H1 (cell line): ENCODE results near the gene ZNF425. TPM values are rescaled to one million over a fixed set of nuclear protein-coding genes. Genes with fewer than 3 reads are reported as not detected.

ENCODE experiments used
- CTCF ChIA-PET: fragments of 300-600 bp; sonication (Branson Sonifier 250); formaldehyde crosslinking; loops from one replicate; lab custom pipeline; 2021; ENCODE audit not compliant: partially characterized antibody; lab: Charles Lee
- POLR2A ChIA-PET: fragments of 300-600 bp; sonication (Branson Sonifier 250); formaldehyde crosslinking; loops from one replicate; lab custom pipeline; 2021; ENCODE audit warnings: inconsistent platforms; ENCODE audit not compliant: partially characterized antibody; lab: Charles Lee
- DNase-seq, 2 experiments: peaks; one replicate each; pipeline versions ENCODE4 v3.0.0 to v3.0.0-alpha.2; 2010 to 2022; ENCODE audit warnings: low spot score in 2 of 2, low read depth in 1 of 2, mixed read lengths in 1 of 2
- FAIRE-seq: peaks from 2 replicates; lab custom pipeline; 2011; peaks lifted over from hg19 to GRCh38; lab: Jason Lieb, UNC
- H2AFZ ChIP-seq: 2 replicates; pipeline ENCODE4 v1.8.1; 2012; ENCODE audit warnings: low read length, inconsistent platforms
- H2AK5ac ChIP-seq: 2 replicates; pipeline ENCODE4 v1.6.1; 2013; ENCODE audit warnings: low read depth, low read length
- H2BK120ac ChIP-seq: replicated peaks from 2 replicates; pipeline ENCODE3; 2013; ENCODE audit warnings: low read depth, low read length, inconsistent platforms
- H2BK12ac ChIP-seq: 2 replicates; pipeline ENCODE4 v1.6.1; 2013; ENCODE audit warnings: low read depth, low read length
- H2BK15ac ChIP-seq: 2 replicates; pipeline ENCODE4 v1.6.1; 2013; ENCODE audit warnings: low read length
- H2BK20ac ChIP-seq: 2 replicates; pipeline ENCODE4 v1.6.1; 2013; ENCODE audit warnings: low read length
- H2BK5ac ChIP-seq: 2 replicates; pipeline ENCODE4 v1.6.1; 2013; ENCODE audit warnings: low read depth, low read length
- H3K14ac ChIP-seq: 2 replicates; pipeline ENCODE4 v1.6.1; 2013; ENCODE audit warnings: inconsistent platforms; ENCODE audit not compliant: insufficient read length
- H3K18ac ChIP-seq: 2 replicates; pipeline ENCODE4 v1.6.1; 2013; ENCODE audit warnings: low read length; ENCODE audit errors: extremely low read depth
- H3K23ac ChIP-seq: 2 replicates; pipeline ENCODE4 v1.6.1; 2013; ENCODE audit warnings: inconsistent platforms; ENCODE audit not compliant: insufficient read length
- H3K23me2 ChIP-seq: 2 replicates; pipeline ENCODE4 v1.6.1; 2013; ENCODE audit warnings: low read depth, low read length
- H3K27ac ChIP-seq: 2 replicates; pipeline ENCODE4 v1.6.1; 2011; ENCODE audit warnings: low read depth, low read length, inconsistent platforms
- H3K27me3 ChIP-seq, 4 experiments: replicated peaks in 1 of 4; 1 replicate in 1 of 4; 2 replicates in 3 of 4; pipeline versions ENCODE4 v1.6.1 to v1.8.1; 2011 to 2013; ENCODE audit warnings: low read length in 3 of 4, mild to moderate bottlenecking in 3 of 4, inconsistent platforms in 2 of 4, mixed read lengths in 2 of 4, moderate library complexity in 1 of 4; ENCODE audit not compliant: control insufficient read depth in 3 of 4, insufficient read depth in 3 of 4; ENCODE audit errors: extremely low read depth in 1 of 4
- H3K36me3 ChIP-seq, 4 experiments: 2 replicates each; pipeline versions ENCODE4 v1.6.1 to v1.8.1; 2011 to 2013; ENCODE audit warnings: mild to moderate bottlenecking in 4 of 4, low read length in 3 of 4, moderate library complexity in 2 of 4, control low read depth in 1 of 4, inconsistent platforms in 1 of 4; ENCODE audit not compliant: insufficient read depth in 4 of 4, control insufficient read depth in 2 of 4
- H3K4ac ChIP-seq: replicated peaks from 2 replicates; pipeline ENCODE3; 2013; ENCODE audit warnings: low read length, low read depth, mixed read lengths, inconsistent platforms; ENCODE audit not compliant: insufficient read length
- H3K4me1 ChIP-seq, 4 experiments: replicated peaks in 1 of 4; 1 replicate in 1 of 4; 2 replicates in 3 of 4; pipeline versions ENCODE4 v1.6.1 to v1.8.1; 2011 to 2013; ENCODE audit warnings: low read length in 3 of 4, inconsistent platforms in 2 of 4, mixed read lengths in 1 of 4; ENCODE audit not compliant: insufficient read depth in 4 of 4, control insufficient read depth in 3 of 4
- H3K4me2 ChIP-seq, 2 experiments: 2 replicates each; pipeline versions ENCODE4 v1.6.1 to v1.8.1; 2011 to 2013; ENCODE audit warnings: low read depth in 2 of 2, low read length in 2 of 2, control low read depth in 1 of 2, inconsistent platforms in 1 of 2, mild to moderate bottlenecking in 1 of 2; ENCODE audit not compliant: insufficient read depth in 1 of 2
- H3K4me3 ChIP-seq, 4 experiments: fragments of 200-600, 300-600 bp in 1 of 4; sonication (generic), shearing (Covaris generic), sonication (Bioruptor Twin) in 1 of 4; 2 replicates each; pipeline versions ENCODE4 v1.5.1 to v1.8.1; 2011 to 2016; ENCODE audit warnings: low read length in 4 of 4, low read depth in 3 of 4, control low read depth in 2 of 4, inconsistent platforms in 2 of 4, mild to moderate bottlenecking in 2 of 4, mixed read lengths in 1 of 4, moderate library complexity in 1 of 4; ENCODE audit not compliant: insufficient read depth in 2 of 4; ENCODE audit errors: extremely low read depth in 1 of 4
- H3K56ac ChIP-seq: replicated peaks from 2 replicates; pipeline ENCODE3; 2013; ENCODE audit warnings: low read depth, mild to moderate bottlenecking, mixed read lengths, low read length, inconsistent platforms; ENCODE audit not compliant: insufficient read length
- H3K79me1 ChIP-seq: 2 replicates; pipeline ENCODE4 v1.6.1; 2013; ENCODE audit warnings: low read depth, low read length, control low read depth
- H3K79me2 ChIP-seq, 2 experiments: 2 replicates each; pipeline versions ENCODE4 v1.6.1 to v1.8.1; 2012 to 2013; ENCODE audit warnings: low read length in 2 of 2, mild to moderate bottlenecking in 2 of 2, inconsistent platforms in 1 of 2; ENCODE audit not compliant: insufficient read depth in 2 of 2, control insufficient read depth in 1 of 2
- H3K9ac ChIP-seq, 4 experiments: replicated peaks in 1 of 4; 1 replicate in 1 of 4; 2 replicates in 3 of 4; pipeline versions ENCODE4 v1.6.1 to v1.8.1; 2011 to 2013; ENCODE audit warnings: low read depth in 3 of 4, low read length in 3 of 4, control low read depth in 2 of 4, mild to moderate bottlenecking in 2 of 4, moderate library complexity in 2 of 4, inconsistent platforms in 1 of 4; ENCODE audit errors: extremely low read depth in 1 of 4
- H3K9me3 ChIP-seq, 2 experiments: 2 replicates each; pipeline versions ENCODE4 v1.6.1 to v1.8.1; 2012 to 2013; ENCODE audit warnings: mild to moderate bottlenecking in 2 of 2, moderate library complexity in 2 of 2, control low read depth in 1 of 2, inconsistent platforms in 1 of 2, low read depth in 1 of 2, low read length in 1 of 2, mixed read lengths in 1 of 2; ENCODE audit not compliant: insufficient read depth in 2 of 2
- H4K20me1 ChIP-seq, 2 experiments: replicated peaks in 1 of 2; 2 replicates each; pipeline versions ENCODE3 to v1.8.1; 2011 to 2013; ENCODE audit warnings: inconsistent platforms in 2 of 2, low read length in 2 of 2, mild to moderate bottlenecking in 1 of 2; ENCODE audit not compliant: insufficient read depth in 2 of 2, control insufficient read depth in 1 of 2
- H4K5ac ChIP-seq: 2 replicates; pipeline ENCODE4 v1.6.1; 2013; ENCODE audit warnings: low read length, low read depth, mixed read lengths, inconsistent platforms; ENCODE audit not compliant: insufficient read length
- H4K8ac ChIP-seq: 2 replicates; pipeline ENCODE4 v1.8.0; 2013; ENCODE audit warnings: mild to moderate bottlenecking, moderate library complexity, low read length, inconsistent platforms; ENCODE audit not compliant: insufficient read depth; ENCODE audit errors: extremely low read depth
- H4K91ac ChIP-seq: replicated peaks from 2 replicates; pipeline ENCODE3; 2013; ENCODE audit warnings: low read length, mixed read lengths, inconsistent platforms; ENCODE audit not compliant: insufficient read length
- CHD1 ChIP-seq: IDR thresholded peaks from 2 replicates; pipeline ENCODE4 v1.6.1; 2012; ENCODE audit warnings: low read depth, low read length, improper control_type of control experiment
- HDAC6 ChIP-seq: IDR thresholded peaks from one replicate; pipeline ENCODE4 v1.7.1; 2012; ENCODE audit warnings: low read depth, mild to moderate bottlenecking, inconsistent platforms, low read length, moderate library complexity
- RNF2 ChIP-seq: fragments of 200-900, 300-1000 bp; sonication (generic); IDR thresholded peaks from 2 replicates; pipeline ENCODE4 v1.7.1; 2016; ENCODE audit warnings: borderline replicate concordance, low read depth, mild to moderate bottlenecking, antibody characterized with exemption, low read length; ENCODE audit not compliant: poor library complexity, severe bottlenecking; ENCODE audit errors: missing control alignments
- SIRT6 ChIP-seq: IDR thresholded peaks from one replicate; pipeline ENCODE4 v1.7.1; 2012; ENCODE audit warnings: low read length, inconsistent platforms
- SIX5 ChIP-seq: IDR thresholded peaks from 2 replicates; pipeline ENCODE4 v1.6.1; 2011; ENCODE audit warnings: mild to moderate bottlenecking, low read depth, low read length
- SP2 ChIP-seq: IDR thresholded peaks from 2 replicates; pipeline ENCODE4 v1.6.1; 2012; ENCODE audit warnings: mild to moderate bottlenecking, low read length, inconsistent platforms
- SUZ12 ChIP-seq: fragments of 200-600 bp; sonication (generic); IDR thresholded peaks from 2 replicates; pipeline ENCODE4 v1.6.1; 2012; ENCODE audit warnings: mild to moderate bottlenecking, inconsistent platforms, low read length, moderate library complexity, mixed read lengths
- TAF1 ChIP-seq: IDR thresholded peaks from 2 replicates; pipeline ENCODE4 v1.6.1; 2011; ENCODE audit warnings: mild to moderate bottlenecking, low read depth, low read length
- TBP ChIP-seq: IDR thresholded peaks from 2 replicates; pipeline ENCODE4 v1.6.1; 2011; ENCODE audit warnings: low read depth, low read length, improper control_type of control experiment
- TEAD4 ChIP-seq: IDR thresholded peaks from 2 replicates; pipeline ENCODE4 v1.6.1; 2012; ENCODE audit warnings: low read depth, low read length, inconsistent platforms, mixed read lengths
- WGBS, 2 experiments: shearing (Covaris generic) in 1 of 2; methylation state at CpG; one replicate each; pipeline versions ENCODE4 v1.1.6 to v1.1.7; 2013 to 2015; ENCODE audit warnings: low lambda C conversion rate in 2 of 2, mixed read lengths in 2 of 2, inconsistent platforms in 1 of 2, low coverage in 1 of 2, missing lambda C conversion rate in 1 of 2; ENCODE audit not compliant: insufficient replicate concordance in 2 of 2, insufficient coverage in 1 of 2, insufficient read length in 1 of 2; ENCODE audit errors: extremely low coverage in 1 of 2, missing lambda C conversion rate in 1 of 2; 5-methylcytosine and 5-hydroxymethylcytosine counted together
- polyA plus RNA-seq, 7 experiments: library from polyadenylated mRNA; depleted of rRNA in 3 of 7; stranded (reverse) in 5 of 7; unstranded in 2 of 7; fragments of >200 nt in 5 of 7; fragments of 200-250 nt in 2 of 7; gene quantifications; 1 replicate in 5 of 7; 2 replicates in 1 of 7; 4 replicates in 1 of 7; pipeline versions ENCODE4 v1.2.1 to v1.2.3, GENCODE V29; 2011 to 2013; ENCODE audit warnings: missing spikeins in 2 of 7, mixed read lengths in 2 of 7
- total RNA-seq: library from RNA; stranded (reverse); fragmentation: NEBNext Ultra II Directional; extraction: Animal tissue kit (Norgen Biotek cat#: 25700); gene quantifications from 2 replicates; pipeline ENCODE4 v1.2.1, GENCODE V29; 2021
- TF ChIP-seq, protein P1 (sequence below): IDR thresholded peaks from 2 replicates; pipeline ENCODE4 v1.6.1; 2011; ENCODE audit warnings: low read depth, mild to moderate bottlenecking, low read length; ENCODE audit not compliant: insufficient read depth

The ZNF425 gene
- total and polyA plus RNA-seq, 2 of the 8 experiments (the other 6 are each of a cell fraction or from before 2014, with no cell fraction given) = 3.4 to 6.1 TPM

GRCh38 chr7:149053885-149054284, 72.2 kb downstream of the ZNF425 start:
- ChIA-PET CTCF (interaction anchor here (0.7 to 0.8 kb wide), 2 partner anchors 12 to 13 kb away, joined by 3 read pairs; no protein-coding TSS in a partner anchor), POLR2A (interaction anchor here (0.7 to 1.5 kb wide), 3 partner anchors 11 to 120 kb away, joined by 3 to 10 read pairs (median 3); no protein-coding TSS in a partner anchor)
- Histone ChIP-seq H4K5ac (no peak overlapping the region), H3K4me1 (no peaks in the 10 kb centered on the region), H2AK5ac (no peak overlapping the region), H4K20me1 (no peaks in the 10 kb centered on the region), H3K14ac (no peak overlapping the region), H3K23ac (no peak overlapping the region), H3K79me1 (no peaks in the 10 kb centered on the region), H3K4me2 (no peak overlapping the region), H4K91ac (no peak overlapping the region), H4K8ac (no peak overlapping the region), H3K9ac (no peak overlapping the region), H2BK20ac (no peak overlapping the region), H3K9me3 (no peaks in the 10 kb centered on the region), H3K4me3 (no peak overlapping the region), H3K27me3 (no peaks in the 10 kb centered on the region), H2BK120ac (no peak overlapping the region), H2BK15ac (no peak overlapping the region), H3K36me3 (no peaks in the 10 kb centered on the region), H3K18ac (no peak overlapping the region), H3K23me2 (no peaks in the 10 kb centered on the region), H2BK5ac (no peak overlapping the region), H3K27ac (no peak overlapping the region), H3K56ac (no peak overlapping the region), H3K79me2 (no peaks in the 10 kb centered on the region), H2BK12ac (no peak overlapping the region), H2AFZ (no peak overlapping the region), H3K4ac (no peak overlapping the region)
- no peak for FAIRE-seq
- no peak for DNase-seq
- 94% methylated on average over 8 of the region's 8 CpGs; no CpG with 5 or more reads in 1 of the 2 experiments for WGBS, 2 experiments
- TF ChIP-seq SP2 = no peak
- TF ChIP-seq CHD1 = no peak
- no peak for TF ChIP-seq TEAD4
- TF ChIP-seq, protein P1, sequence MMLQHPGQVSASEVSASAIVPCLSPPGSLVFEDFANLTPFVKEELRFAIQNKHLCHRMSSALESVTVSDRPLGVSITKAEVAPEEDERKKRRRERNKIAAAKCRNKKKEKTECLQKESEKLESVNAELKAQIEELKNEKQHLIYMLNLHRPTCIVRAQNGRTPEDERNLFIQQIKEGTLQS = no peak
- no peak for TF ChIP-seq HDAC6
- TF ChIP-seq TBP = no peak
- no peak for TF ChIP-seq TAF1
- TF ChIP-seq RNF2 = no peak
- no peak for TF ChIP-seq SIX5
- no peak for TF ChIP-seq SUZ12
- no peak for TF ChIP-seq SIRT6
